ENCODE data around the gene SPTSSA. TPM values are rescaled to one million over a fixed set of nuclear protein-coding genes. Genes with fewer than 3 reads are reported as not detected.

SPTSSA gene
- total RNA-seq, 1 donor from 2014 or later, result 26.6 TPM

- H3K36me3 Mint-ChIP-seq (ENCODE audit: low read depth, unreplicated experiment), result no peaks in the 10 kb centered on the region
- TF ChIP-seq EZH2 (IDR thresholded peaks at IDR 0.05; ENCODE audit: insufficient read depth, low read length) (no peak), CTCF (IDR thresholded peaks at IDR 0.05; ENCODE audit: insufficient read depth, low read depth, low read length) (no peak)
- Histone ChIP-seq H3K79me2 (ENCODE audit: insufficient read depth, low read length) (no peaks in the 10 kb centered on the region), H3K27me3 (ENCODE audit: insufficient read depth, low read length) (no peaks in the 10 kb centered on the region), H3K27ac (ENCODE audit: low read depth, low read length) (no peak overlapping the region), H3K4me1 (ENCODE audit: insufficient read depth, low read length) (no peaks in the 10 kb centered on the region), H3K4me2 (ENCODE audit: low read length) (no peak overlapping the region), H2AFZ (ENCODE audit: low read depth, low read length) (no peak overlapping the region), H3K4me3 (ENCODE audit: insufficient read depth, low read depth, low read length) (no peak overlapping the region), H3K9me3 (ENCODE audit: insufficient read depth, low read depth, low read length) (no peaks in the 10 kb centered on the region), H4K20me1 (ENCODE audit: insufficient read depth, low read length) (no peaks in the 10 kb centered on the region), H3K9ac (ENCODE audit: low read length) (no peak overlapping the region), H3K36me3 (ENCODE audit: insufficient read depth, low read length) (no peaks in the 10 kb centered on the region)
- DNase-seq (ENCODE audit: low read depth) (no peak), FAIRE-seq (no peak)
- no peak overlapping the region for H3K27ac Mint-ChIP-seq (ENCODE audit: unreplicated experiment)
- H3K9me3 Mint-ChIP-seq (ENCODE audit: unreplicated experiment), result peaks cover 2% of the 10 kb centered on the region
- no peaks in the 10 kb centered on the region for H3K4me1 Mint-ChIP-seq (ENCODE audit: low read depth, unreplicated experiment)
- no peaks in the 10 kb centered on the region for H3K27me3 Mint-ChIP-seq (ENCODE audit: low read depth, unreplicated experiment)
- no peak overlapping the region for H3K4me3 Mint-ChIP-seq (ENCODE audit: unreplicated experiment)
These were observed 58.4 kb downstream of the SPTSSA start for GRCh38 chr14:34403646-34404045.

- Mint-ChIP-seq H3K27ac (ENCODE audit: unreplicated experiment) (no peak overlapping the region), H3K27me3 (ENCODE audit: low read depth, unreplicated experiment) (peaks cover 11% of the 10 kb centered on the region), H3K36me3 (ENCODE audit: low read depth, unreplicated experiment) (no peaks in the 10 kb centered on the region), H3K4me3 (ENCODE audit: unreplicated experiment) (no peak overlapping the region), H3K4me1 (ENCODE audit: low read depth, unreplicated experiment) (no peaks in the 10 kb centered on the region), H3K9me3 (ENCODE audit: unreplicated experiment) (peaks cover 6% of the 10 kb centered on the region)
- DNase-seq (ENCODE audit: low read depth) (no peak), FAIRE-seq (no peak)
- Histone ChIP-seq H4K20me1 (ENCODE audit: insufficient read depth, low read length) (no peaks in the 10 kb centered on the region), H3K4me2 (ENCODE audit: low read length) (no peak overlapping the region), H3K9me3 (ENCODE audit: insufficient read depth, low read depth, low read length) (no peaks in the 10 kb centered on the region), H3K4me3 (ENCODE audit: insufficient read depth, low read depth, low read length) (no peak overlapping the region), H3K36me3 (ENCODE audit: insufficient read depth, low read length) (no peaks in the 10 kb centered on the region), H3K79me2 (ENCODE audit: insufficient read depth, low read length) (no peaks in the 10 kb centered on the region), H3K4me1 (ENCODE audit: insufficient read depth, low read length) (no peaks in the 10 kb centered on the region), H3K27me3 (ENCODE audit: insufficient read depth, low read length) (no peaks in the 10 kb centered on the region), H2AFZ (ENCODE audit: low read depth, low read length) (no peak overlapping the region), H3K27ac (ENCODE audit: low read depth, low read length) (no peak overlapping the region), H3K9ac (ENCODE audit: low read length) (no peak overlapping the region)
- TF ChIP-seq CTCF (IDR thresholded peaks at IDR 0.05; ENCODE audit: insufficient read depth, low read depth, low read length), result no peak
- no peak for TF ChIP-seq EZH2 (IDR thresholded peaks at IDR 0.05; ENCODE audit: insufficient read depth, low read length)
These were observed 64.0 kb downstream of the SPTSSA start for GRCh38 chr14:34398024-34398423.

DNA sequence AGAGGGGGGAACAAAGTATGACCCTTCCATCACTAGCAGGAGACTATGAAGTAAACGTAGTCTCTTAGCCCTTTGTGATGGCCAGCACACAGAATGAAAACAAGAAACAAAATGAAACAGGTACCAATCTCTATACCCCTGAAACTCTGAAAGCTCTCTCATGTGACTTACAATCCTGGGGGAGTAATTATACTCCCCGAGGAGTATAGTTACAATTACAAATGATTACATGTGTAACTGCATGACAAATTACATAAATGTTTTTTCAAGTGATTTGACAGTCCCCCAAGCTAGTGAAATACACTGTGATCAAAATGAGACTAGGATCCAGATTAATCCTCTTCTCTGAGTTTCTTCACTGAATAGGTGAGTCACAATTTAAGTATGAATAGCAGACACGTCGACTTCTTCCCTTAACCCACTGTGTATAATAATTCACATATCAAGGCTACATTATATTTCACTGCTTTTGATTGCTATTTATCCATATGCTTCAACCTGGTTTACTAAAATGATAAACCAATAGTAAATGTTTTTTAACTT, 74.0 kb downstream of the SPTSSA start:
- TF ChIP-seq EZH2 (IDR thresholded peaks at IDR 0.05; ENCODE audit: insufficient read depth, low read length) (no peak), CTCF (IDR thresholded peaks at IDR 0.05; ENCODE audit: insufficient read depth, low read depth, low read length) (no peak)
- no peaks in the 10 kb centered on the region for H3K79me2 ChIP-seq (ENCODE audit: insufficient read depth, low read length)
- H4K20me1 ChIP-seq (ENCODE audit: insufficient read depth, low read length), result no peaks in the 10 kb centered on the region
- H3K9me3 Mint-ChIP-seq (ENCODE audit: unreplicated experiment), result peaks cover 3% of the 10 kb centered on the region
- no peak overlapping the region for H3K4me3 Mint-ChIP-seq (ENCODE audit: unreplicated experiment)
- H3K4me1 Mint-ChIP-seq (ENCODE audit: low read depth, unreplicated experiment), result no peaks in the 10 kb centered on the region
- H3K36me3 Mint-ChIP-seq (ENCODE audit: low read depth, unreplicated experiment), result no peaks in the 10 kb centered on the region
- DNase-seq (ENCODE audit: low read depth) (no peak), FAIRE-seq (no peak)
- H3K4me2 ChIP-seq (ENCODE audit: low read length), result no peak overlapping the region
- H3K4me3 ChIP-seq (ENCODE audit: insufficient read depth, low read depth, low read length), result no peak overlapping the region
- no peak overlapping the region for H2AFZ ChIP-seq (ENCODE audit: low read depth, low read length)
- no peaks in the 10 kb centered on the region for H3K4me1 ChIP-seq (ENCODE audit: insufficient read depth, low read length)
- peaks cover 2% of the 10 kb centered on the region for H3K27me3 Mint-ChIP-seq (ENCODE audit: low read depth, unreplicated experiment)
- H3K27ac Mint-ChIP-seq (ENCODE audit: unreplicated experiment), result no peak overlapping the region
- no peaks in the 10 kb centered on the region for H3K9me3 ChIP-seq (ENCODE audit: insufficient read depth, low read depth, low read length)
- no peak overlapping the region for H3K27ac ChIP-seq (ENCODE audit: low read depth, low read length)
- no peak overlapping the region for H3K9ac ChIP-seq (ENCODE audit: low read length)
- H3K36me3 ChIP-seq (ENCODE audit: insufficient read depth, low read length), result no peaks in the 10 kb centered on the region
- no peaks in the 10 kb centered on the region for H3K27me3 ChIP-seq (ENCODE audit: insufficient read depth, low read length)

Data from astrocyte (in vitro differentiated cells and primary cell).